Globus pallidus (tissue), 1 donor: ENCODE results near the gene RYR1.
"Not testable (repeated sequence)": the region's sequence is repeated elsewhere in the genome, so short reads cannot be mapped to it uniquely, and the experiment has no call there.

Experiments
- DNase-seq: peaks from one replicate; pipeline ENCODE4 v3.0.0-alpha.2; 2015; ENCODE audit warnings: low spot score

The RYR1 gene

GRCh38 chr19:38514812-38515633 is 81.5 kb downstream of the RYR1 start:
- DNase-seq, result peak; percentile 40

- DNase-seq, result peak; percentile 24
Measured at GRCh38 chr19:38515896-38516295, 82.4 kb downstream of the RYR1 start.

- no peak for DNase-seq
Measured at GRCh38 chr19:38516802-38517201, 83.3 kb downstream of the RYR1 start.

- no peak for DNase-seq
Measured at GRCh38 chr19:38517321-38517720, 83.8 kb downstream of the RYR1 start.

- not testable (repeated sequence) for DNase-seq
Measured at GRCh38 chr19:38517980-38518379, 84.5 kb downstream of the RYR1 start.

GRCh38 chr19:38519168-38519567 is 85.7 kb downstream of the RYR1 start:
- no peak for DNase-seq

GRCh38 chr19:38519988-38520387 is 86.5 kb downstream of the RYR1 start:
- DNase-seq, result no peak

GRCh38 chr19:38522915-38523314 is 89.4 kb downstream of the RYR1 start:
- no peak for DNase-seq

GRCh38 chr19:38523319-38523718 is 89.8 kb downstream of the RYR1 start:
- DNase-seq, result no peak

- no peak for DNase-seq
Measured at GRCh38 chr19:38524369-38524768, 90.9 kb downstream of the RYR1 start.

GRCh38 chr19:38524994-38525634 is 91.6 kb downstream of the RYR1 start:
- DNase-seq, result no peak

GRCh38 chr19:38526430-38526829 is 92.9 kb downstream of the RYR1 start:
- no peak for DNase-seq

GRCh38 chr19:38527466-38528136 is 94.1 kb downstream of the RYR1 start:
- no peak for DNase-seq

GRCh38 chr19:38528213-38528755 is 94.8 kb downstream of the RYR1 start:
- no peak for DNase-seq

- DNase-seq, result no peak
Measured at GRCh38 chr19:38528931-38529330, 95.4 kb downstream of the RYR1 start.

- no peak for DNase-seq
Measured at GRCh38 chr19:38531515-38531914, 98.0 kb downstream of the RYR1 start.

- DNase-seq, result no peak
Measured at GRCh38 chr19:38532939-38533338, 99.4 kb downstream of the RYR1 start.

GRCh38 chr19:38534574-38534973 is 101.1 kb downstream of the RYR1 start:
- no peak for DNase-seq

- no peak for DNase-seq
Measured at GRCh38 chr19:38535212-38535611, 101.7 kb downstream of the RYR1 start.

- DNase-seq, result no peak
Measured at GRCh38 chr19:38537071-38537936, 103.8 kb downstream of the RYR1 start.

- DNase-seq, result peak; percentile 60
Measured at GRCh38 chr19:38538386-38538785, 104.9 kb downstream of the RYR1 start.
